Measurements from ENCODE around the gene MDN1. TPM values are rescaled to one million over a fixed set of nuclear protein-coding genes. Genes with fewer than 3 reads are reported as not detected.

Gene MDN1
- total RNA-seq, 4 donors from 2014 or later = 13.1 to 44.6 (median 20.8) TPM

- no peaks in the 10 kb centered on the region for H3K4me1 ChIP-seq
- H3K27ac ChIP-seq = no peak overlapping the region
- no peaks in the 10 kb centered on the region for H3K27me3 ChIP-seq
- no peak for DNase-seq
- peaks cover 0 to 27% (median 0%) of the 10 kb centered on the region in 3 donors for H3K36me3 ChIP-seq
- intact Hi-C loops (cut with DNase I) = no loop called here
- no peaks in the 10 kb centered on the region for H3K9me3 ChIP-seq
- TF ChIP-seq, protein P1, sequence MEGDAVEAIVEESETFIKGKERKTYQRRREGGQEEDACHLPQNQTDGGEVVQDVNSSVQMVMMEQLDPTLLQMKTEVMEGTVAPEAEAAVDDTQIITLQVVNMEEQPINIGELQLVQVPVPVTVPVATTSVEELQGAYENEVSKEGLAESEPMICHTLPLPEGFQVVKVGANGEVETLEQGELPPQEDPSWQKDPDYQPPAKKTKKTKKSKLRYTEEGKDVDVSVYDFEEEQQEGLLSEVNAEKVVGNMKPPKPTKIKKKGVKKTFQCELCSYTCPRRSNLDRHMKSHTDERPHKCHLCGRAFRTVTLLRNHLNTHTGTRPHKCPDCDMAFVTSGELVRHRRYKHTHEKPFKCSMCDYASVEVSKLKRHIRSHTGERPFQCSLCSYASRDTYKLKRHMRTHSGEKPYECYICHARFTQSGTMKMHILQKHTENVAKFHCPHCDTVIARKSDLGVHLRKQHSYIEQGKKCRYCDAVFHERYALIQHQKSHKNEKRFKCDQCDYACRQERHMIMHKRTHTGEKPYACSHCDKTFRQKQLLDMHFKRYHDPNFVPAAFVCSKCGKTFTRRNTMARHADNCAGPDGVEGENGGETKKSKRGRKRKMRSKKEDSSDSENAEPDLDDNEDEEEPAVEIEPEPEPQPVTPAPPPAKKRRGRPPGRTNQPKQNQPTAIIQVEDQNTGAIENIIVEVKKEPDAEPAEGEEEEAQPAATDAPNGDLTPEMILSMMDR (IDR thresholded peaks at IDR 0.05) = no peak
- TF ChIP-seq POLR2A (IDR thresholded peaks at IDR 0.05) = no peak
- WGBS, 2 donors = 88 to 100% methylated on average over 3 to 5 of the region's 5 CpGs
- H3K4me3 ChIP-seq = no peak overlapping the region
Measured at GRCh38 chr6:89616531-89616930, 203.1 kb downstream of the MDN1 start.

DNA sequence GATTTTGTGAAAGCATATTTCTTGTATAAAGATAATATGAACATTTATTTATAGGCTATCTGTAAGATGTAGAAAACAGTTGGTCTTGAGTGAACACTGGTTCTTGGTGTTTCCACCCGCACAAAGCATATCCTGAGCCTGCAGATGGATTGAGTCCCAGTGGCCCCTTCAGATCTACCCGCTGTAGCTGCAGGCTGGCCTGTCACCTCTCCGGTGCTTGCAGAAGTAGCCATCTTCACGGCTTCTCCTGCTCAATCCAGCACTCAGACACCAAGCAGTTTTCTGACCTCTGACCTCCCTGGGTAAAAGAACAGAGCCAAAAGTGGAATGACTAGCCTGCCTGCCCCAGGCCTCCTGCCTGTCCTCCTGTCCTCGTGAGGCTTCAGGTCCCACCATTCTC is 203.7 kb downstream of the MDN1 start:
- no peaks in the 10 kb centered on the region for H3K27me3 ChIP-seq
- H3K27ac ChIP-seq = no peak overlapping the region
- TF ChIP-seq POLR2A (IDR thresholded peaks at IDR 0.05) = no peak
- TF ChIP-seq, protein P1 (IDR thresholded peaks at IDR 0.05) = no peak
- H3K9me3 ChIP-seq = no peaks in the 10 kb centered on the region
- H3K4me1 ChIP-seq = no peaks in the 10 kb centered on the region
- WGBS, 2 donors = 89 to 94% methylated on average over 3 to 5 of the region's 5 CpGs
- no peak overlapping the region for H3K4me3 ChIP-seq
- DNase-seq = no peak
- intact Hi-C loops (cut with DNase I) = no loop called here
- peaks cover 0 to 27% (median 0%) of the 10 kb centered on the region in 3 donors for H3K36me3 ChIP-seq

DNA sequence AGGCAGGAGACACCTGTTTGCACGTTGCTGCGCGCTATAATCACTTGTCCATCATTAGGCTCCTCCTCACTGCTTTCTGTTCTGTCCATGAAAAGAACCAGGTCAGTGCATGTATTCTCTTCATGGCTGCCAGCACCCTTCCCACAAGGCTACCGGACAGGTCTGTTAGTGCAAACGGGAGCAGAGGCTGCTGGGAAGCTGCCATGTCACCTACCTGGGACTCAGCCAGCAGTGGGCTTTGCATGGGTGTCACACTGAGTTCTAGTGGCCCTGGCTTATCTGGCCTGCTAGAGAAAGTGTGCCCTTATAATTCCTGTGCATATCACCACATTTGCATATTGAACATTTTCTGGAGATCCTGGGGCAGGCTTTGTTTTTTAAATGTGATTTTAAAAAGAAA is 205.8 kb downstream of the MDN1 start:
- no peak overlapping the region for H3K4me3 ChIP-seq
- H3K27me3 ChIP-seq = no peaks in the 10 kb centered on the region
- TF ChIP-seq, protein P1 (IDR thresholded peaks at IDR 0.05) = no peak
- no peak for TF ChIP-seq POLR2A (IDR thresholded peaks at IDR 0.05)
- H3K4me1 ChIP-seq = no peaks in the 10 kb centered on the region
- no peak overlapping the region for H3K27ac ChIP-seq
- H3K9me3 ChIP-seq = no peaks in the 10 kb centered on the region
- no peak for DNase-seq
- intact Hi-C loops (cut with DNase I) = loop anchor here (5.0 kb wide), 2 partner anchors 181 to 246 kb away; partner anchors contain the start of gene ANKRD6
- peaks cover 0 to 18% (median 0%) of the 10 kb centered on the region in 3 donors for H3K36me3 ChIP-seq
- 75 to 90% methylated on average over 5 of the region's 5 CpGs for WGBS, 2 donors

GRCh38 chr6:89612121-89612520 is 207.5 kb downstream of the MDN1 start:
- Histone ChIP-seq H3K36me3 (peaks cover 0 to 16% (median 0%) of the 10 kb centered on the region in 3 donors), H3K4me1 (no peaks in the 10 kb centered on the region), H3K9me3 (no peaks in the 10 kb centered on the region), H3K27me3 (no peaks in the 10 kb centered on the region), H3K4me3 (no peak overlapping the region), H3K27ac (no peak overlapping the region)
- intact Hi-C loops (cut with DNase I) = loop anchor here (5.0 kb wide), 2 partner anchors 180 to 245 kb away; partner anchors contain the start of gene ANKRD6
- TF ChIP-seq, protein P1 (IDR thresholded peaks at IDR 0.05) = no peak
- TF ChIP-seq POLR2A (IDR thresholded peaks at IDR 0.05) = no peak
- 74 to 84% methylated on average over 5 to 8 of the region's 12 CpGs for WGBS, 2 donors
- DNase-seq = no peak

DNA sequence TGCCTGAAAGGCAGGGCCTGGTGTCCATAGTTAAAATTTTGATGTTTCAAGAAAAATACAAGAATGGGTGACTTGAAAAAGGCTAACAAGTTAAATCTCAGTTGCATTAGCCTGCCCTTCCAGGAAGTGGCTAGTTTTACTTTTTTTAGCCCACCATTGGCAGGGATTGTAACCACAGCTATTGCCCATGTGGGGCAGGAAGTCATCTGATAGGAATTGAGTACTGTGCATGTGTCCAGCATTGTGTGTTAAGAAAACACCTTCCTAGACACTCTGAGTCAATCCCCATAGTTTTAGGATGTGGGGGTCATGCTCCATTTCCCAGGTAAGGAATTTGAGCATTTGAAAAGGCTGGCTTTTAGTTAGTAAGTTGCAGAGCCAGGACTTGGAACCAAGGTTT is 207.9 kb downstream of the MDN1 start:
- no peaks in the 10 kb centered on the region for H3K9me3 ChIP-seq
- H3K4me3 ChIP-seq = no peak overlapping the region
- peaks cover 0 to 14% (median 0%) of the 10 kb centered on the region in 3 donors for H3K36me3 ChIP-seq
- TF ChIP-seq POLR2A (IDR thresholded peaks at IDR 0.05) = no peak
- TF ChIP-seq, protein P1 (IDR thresholded peaks at IDR 0.05) = no peak
- no peak for DNase-seq
- H3K27ac ChIP-seq = no peak overlapping the region
- H3K27me3 ChIP-seq = no peaks in the 10 kb centered on the region
- intact Hi-C loops (cut with DNase I) = loop anchor here (5.0 kb wide), 2 partner anchors 179 to 244 kb away; partner anchors contain the start of gene ANKRD6
- H3K4me1 ChIP-seq = no peaks in the 10 kb centered on the region
